Panc1 (cell line): ENCODE results near the gene LAS1L. TPM values are rescaled to one million over a fixed set of nuclear protein-coding genes. Genes with fewer than 3 reads are reported as not detected.

Experiments
- ATAC-seq: fragments of 200-7000 bp; cut with Tn5 transposase; 2 replicates; pipeline ENCODE4 v1.9.1; 2020; ENCODE audit warnings: mild to moderate bottlenecking, moderate library complexity
- BruUV-seq: library from RNA; stranded (reverse); fragments of 400-500 nt; replicated peaks from 2 replicates; lab custom pipeline; 2021; lab: Mats Ljungman, UMichigan
- CTCF ChIA-PET: fragments of 300-600 bp; sonication (Branson Sonifier 250); formaldehyde crosslinking; loops from one replicate; lab custom pipeline; 2022; ENCODE audit warnings: antibody characterized with exemption; lab: Charles Lee
- POLR2A ChIA-PET: fragments of 300-600 bp; sonication (Branson Sonifier 250); formaldehyde crosslinking; loops from one replicate; lab custom pipeline; 2022; ENCODE audit warnings: antibody characterized with exemption; lab: Charles Lee
- DNase-seq: peaks from one replicate; pipeline ENCODE4 v3.0.0-alpha.2; 2010; ENCODE audit warnings: low read depth, low spot score
- H3K27ac ChIP-seq: 2 replicates; pipeline ENCODE4 v1.5.1; 2011; ENCODE audit warnings: mild to moderate bottlenecking, low read length, inconsistent platforms
- H3K27me3 ChIP-seq: fragments of 200-500 bp; sonication (Bioruptor generic); 2 replicates; pipeline ENCODE4 v1.6.0; 2014; ENCODE audit warnings: low read length, inconsistent platforms; ENCODE audit not compliant: control insufficient read depth, insufficient read depth
- H3K36me3 ChIP-seq: fragments of 200-500 bp; sonication (Bioruptor generic); 2 replicates; pipeline ENCODE4 v1.5.1; 2014; ENCODE audit warnings: inconsistent platforms, mild to moderate bottlenecking, low read length, moderate library complexity; ENCODE audit not compliant: control insufficient read depth, insufficient read depth
- H3K4me1 ChIP-seq: 2 replicates; pipeline ENCODE4 v1.5.1; 2011; ENCODE audit warnings: inconsistent platforms, mild to moderate bottlenecking, low read length, moderate library complexity; ENCODE audit not compliant: control insufficient read depth, insufficient read depth
- H3K4me3 ChIP-seq, 2 experiments: 2 replicates each; pipeline ENCODE4 v1.5.1; 2011 to 2012; ENCODE audit warnings: low read depth in 2 of 2, low read length in 2 of 2, mild to moderate bottlenecking in 2 of 2, inconsistent platforms in 1 of 2, moderate library complexity in 1 of 2
- H3K9me3 ChIP-seq: fragments of 200-500 bp; sonication (Bioruptor generic); 2 replicates; pipeline ENCODE4 v1.5.1; 2014; ENCODE audit warnings: low read depth, mild to moderate bottlenecking, inconsistent platforms, low read length, moderate library complexity; ENCODE audit not compliant: control insufficient read depth, insufficient read depth
- POLR2AphosphoS5 ChIP-seq: IDR thresholded peaks from 2 replicates; pipeline ENCODE4 v1.6.1; 2012; ENCODE audit warnings: mild to moderate bottlenecking, low read depth, low read length, moderate library complexity
- SIN3A ChIP-seq: IDR thresholded peaks from 2 replicates; pipeline ENCODE4 v1.6.1; 2012; ENCODE audit warnings: low read depth, mild to moderate bottlenecking, low read length, moderate library complexity, borderline replicate concordance; ENCODE audit not compliant: insufficient read depth
- TCF7L2 ChIP-seq: IDR thresholded peaks from 2 replicates; pipeline ENCODE4 v1.6.1; 2011; ENCODE audit warnings: mild to moderate bottlenecking, low read depth, low read length, inconsistent platforms
- in situ Hi-C: cut with HindIII; loops from 2 replicates; pipeline ENCODE4 v1.10.0; 2016; ENCODE audit warnings: low sequenced_read_pairs, low pct_unique_long_range_greater_than_20kb
- intact Hi-C: fragments of 100-400 bp; cut with micrococcal nuclease; formaldehyde crosslinking; loops from one replicate; pipeline ENCODE4 v1.10.0; 2022; ENCODE audit not compliant: unreplicated experiment
- total RNA-seq: library from RNA; stranded (reverse); gene quantifications from one replicate; pipeline ENCODE4 v1.2.1, GENCODE V29; 2021; ENCODE audit not compliant: unreplicated experiment
- TF ChIP-seq, protein P1 (sequence below), 2 experiments: IDR thresholded peaks; 2 replicates each; pipeline ENCODE4 v1.6.1; 2011 to 2012; ENCODE audit warnings: low read depth in 2 of 2, control low read depth in 1 of 2, low read length in 1 of 2, mild to moderate bottlenecking in 1 of 2, moderate library complexity in 1 of 2; ENCODE audit not compliant: insufficient read depth in 1 of 2
- TF ChIP-seq, protein P2 (sequence below): fragments of 450-650 bp; IDR thresholded peaks from 2 replicates; pipeline ENCODE4 v1.5.1; 2017; ENCODE audit warnings: mild to moderate bottlenecking

LAS1L gene
- total RNA-seq, 1 experiment from 2014 or later, result 56.4 TPM

DNA sequence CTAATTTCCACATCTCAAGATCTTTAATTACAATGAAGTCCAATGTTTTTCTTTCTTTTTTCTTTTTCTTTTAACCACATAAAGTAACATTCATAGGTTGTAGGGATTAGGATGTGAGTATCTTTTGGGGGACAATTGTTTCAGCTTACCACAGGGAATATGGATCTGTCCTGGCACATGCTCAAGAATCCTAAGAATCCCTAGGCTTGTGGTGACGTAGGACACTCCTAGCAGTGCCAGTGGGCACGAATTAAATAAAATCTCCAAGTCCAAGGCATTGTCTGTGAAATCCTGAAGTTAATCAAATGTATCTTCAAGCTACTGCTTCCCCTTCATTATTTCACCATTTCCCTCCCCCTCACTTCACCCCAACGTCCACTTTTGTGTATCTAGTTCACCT, 2.6 kb upstream of the LAS1L start:
- ChIA-PET POLR2A (no interaction called here), CTCF (no interaction called here)
- peaks cover 9% of the 10 kb centered on the region for H3K4me1 ChIP-seq
- TF ChIP-seq TCF7L2 (no peak), SIN3A (no peak), POLR2AphosphoS5 (no peak)
- TF ChIP-seq, protein P1, sequence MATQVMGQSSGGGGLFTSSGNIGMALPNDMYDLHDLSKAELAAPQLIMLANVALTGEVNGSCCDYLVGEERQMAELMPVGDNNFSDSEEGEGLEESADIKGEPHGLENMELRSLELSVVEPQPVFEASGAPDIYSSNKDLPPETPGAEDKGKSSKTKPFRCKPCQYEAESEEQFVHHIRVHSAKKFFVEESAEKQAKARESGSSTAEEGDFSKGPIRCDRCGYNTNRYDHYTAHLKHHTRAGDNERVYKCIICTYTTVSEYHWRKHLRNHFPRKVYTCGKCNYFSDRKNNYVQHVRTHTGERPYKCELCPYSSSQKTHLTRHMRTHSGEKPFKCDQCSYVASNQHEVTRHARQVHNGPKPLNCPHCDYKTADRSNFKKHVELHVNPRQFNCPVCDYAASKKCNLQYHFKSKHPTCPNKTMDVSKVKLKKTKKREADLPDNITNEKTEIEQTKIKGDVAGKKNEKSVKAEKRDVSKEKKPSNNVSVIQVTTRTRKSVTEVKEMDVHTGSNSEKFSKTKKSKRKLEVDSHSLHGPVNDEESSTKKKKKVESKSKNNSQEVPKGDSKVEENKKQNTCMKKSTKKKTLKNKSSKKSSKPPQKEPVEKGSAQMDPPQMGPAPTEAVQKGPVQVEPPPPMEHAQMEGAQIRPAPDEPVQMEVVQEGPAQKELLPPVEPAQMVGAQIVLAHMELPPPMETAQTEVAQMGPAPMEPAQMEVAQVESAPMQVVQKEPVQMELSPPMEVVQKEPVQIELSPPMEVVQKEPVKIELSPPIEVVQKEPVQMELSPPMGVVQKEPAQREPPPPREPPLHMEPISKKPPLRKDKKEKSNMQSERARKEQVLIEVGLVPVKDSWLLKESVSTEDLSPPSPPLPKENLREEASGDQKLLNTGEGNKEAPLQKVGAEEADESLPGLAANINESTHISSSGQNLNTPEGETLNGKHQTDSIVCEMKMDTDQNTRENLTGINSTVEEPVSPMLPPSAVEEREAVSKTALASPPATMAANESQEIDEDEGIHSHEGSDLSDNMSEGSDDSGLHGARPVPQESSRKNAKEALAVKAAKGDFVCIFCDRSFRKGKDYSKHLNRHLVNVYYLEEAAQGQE (IDR thresholded peaks at IDR 0.05; ENCODE audit: insufficient read depth in 1 of 2, low read depth in 2 of 2, low read length in 1 of 2), result no peak
- TF ChIP-seq, protein P2, sequence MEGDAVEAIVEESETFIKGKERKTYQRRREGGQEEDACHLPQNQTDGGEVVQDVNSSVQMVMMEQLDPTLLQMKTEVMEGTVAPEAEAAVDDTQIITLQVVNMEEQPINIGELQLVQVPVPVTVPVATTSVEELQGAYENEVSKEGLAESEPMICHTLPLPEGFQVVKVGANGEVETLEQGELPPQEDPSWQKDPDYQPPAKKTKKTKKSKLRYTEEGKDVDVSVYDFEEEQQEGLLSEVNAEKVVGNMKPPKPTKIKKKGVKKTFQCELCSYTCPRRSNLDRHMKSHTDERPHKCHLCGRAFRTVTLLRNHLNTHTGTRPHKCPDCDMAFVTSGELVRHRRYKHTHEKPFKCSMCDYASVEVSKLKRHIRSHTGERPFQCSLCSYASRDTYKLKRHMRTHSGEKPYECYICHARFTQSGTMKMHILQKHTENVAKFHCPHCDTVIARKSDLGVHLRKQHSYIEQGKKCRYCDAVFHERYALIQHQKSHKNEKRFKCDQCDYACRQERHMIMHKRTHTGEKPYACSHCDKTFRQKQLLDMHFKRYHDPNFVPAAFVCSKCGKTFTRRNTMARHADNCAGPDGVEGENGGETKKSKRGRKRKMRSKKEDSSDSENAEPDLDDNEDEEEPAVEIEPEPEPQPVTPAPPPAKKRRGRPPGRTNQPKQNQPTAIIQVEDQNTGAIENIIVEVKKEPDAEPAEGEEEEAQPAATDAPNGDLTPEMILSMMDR, result no peak
- intact Hi-C loops (no loop called here), in situ Hi-C loops (no loop called here)
- BruUV-seq, result no TSS peak
- DNase-seq (no peak), ATAC-seq (no peak)
- no peaks in the 10 kb centered on the region for H3K9me3 ChIP-seq
- H3K36me3 ChIP-seq, result no peaks in the 10 kb centered on the region; the same call in 1 of the 2 replicates
- H3K27me3 ChIP-seq, result no peaks in the 10 kb centered on the region
- H3K27ac ChIP-seq, result no peak overlapping the region
- no peak overlapping the region for H3K4me3 ChIP-seq

DNA sequence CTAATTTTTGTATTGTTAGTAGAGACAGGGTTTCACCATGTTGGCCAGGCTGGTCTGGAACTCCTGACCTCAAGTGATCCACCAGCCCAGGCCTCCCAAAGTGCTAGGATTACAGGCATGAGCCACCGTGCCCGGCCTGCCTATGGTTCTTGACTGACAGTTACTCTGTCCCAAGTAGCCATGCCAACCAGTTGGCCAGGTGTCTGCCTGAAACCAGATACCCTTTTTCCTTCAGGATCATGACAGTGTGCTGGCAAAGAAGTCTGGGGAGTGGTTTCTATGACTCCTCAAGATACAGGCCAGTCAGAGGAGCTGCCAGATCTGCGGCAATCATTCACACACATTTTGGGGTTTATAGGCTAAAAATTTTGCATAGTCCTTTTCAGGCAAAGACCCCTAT, 1.7 kb upstream of the LAS1L start:
- no peak for ATAC-seq
- in situ Hi-C loops, result no loop called here

More for the DNA sequence above, 1.7 kb upstream of the LAS1L start:
- ChIA-PET POLR2A (no interaction called here), CTCF (no interaction called here)
- Histone ChIP-seq H3K4me1 (peaks cover 9% of the 10 kb centered on the region), H3K4me3 (no peak overlapping the region), H3K27me3 (no peaks in the 10 kb centered on the region), H3K36me3 (no peaks in the 10 kb centered on the region; the same call in 1 of the 2 replicates), H3K9me3 (no peaks in the 10 kb centered on the region), H3K27ac (no peak overlapping the region)
- no peak for DNase-seq
- intact Hi-C loops, result no loop called here
- TF ChIP-seq POLR2AphosphoS5, result no peak
- TF ChIP-seq, protein P1 (IDR thresholded peaks at IDR 0.05; ENCODE audit: insufficient read depth in 1 of 2, low read depth in 2 of 2, low read length in 1 of 2), result no peak
- TF ChIP-seq, protein P2, result no peak
- no peak for TF ChIP-seq SIN3A
- TF ChIP-seq TCF7L2, result no peak
- BruUV-seq, result no TSS peak
